T-cell (primary cell): ENCODE results near the gene SELENON. TPM values are rescaled to one million over a fixed set of nuclear protein-coding genes. Genes with fewer than 3 reads are reported as not detected.

ENCODE experiments used
- ATAC-seq, 4 experiments: fragments of 200-7000 bp in 3 of 4; fragments of 150-1000 bp in 1 of 4; cut with Tn5 transposase; replicated peaks in 1 of 4; 1 replicate in 3 of 4; 2 replicates in 1 of 4; pipeline ENCODE4 v1.10.0; 2021; ENCODE audit warnings: moderate library complexity in 3 of 4, mild to moderate bottlenecking in 2 of 4, moderate number of reproducible peaks in 1 of 4
- CTCF ChIA-PET, 2 donors: fragments of 300-600 bp; sonication (Branson Sonifier 250); formaldehyde crosslinking; loops; one replicate each; lab custom pipeline; 2022; ENCODE audit warnings: antibody characterized with exemption in 2 of 2; lab: Charles Lee
- POLR2A ChIA-PET, 2 donors: fragments of 300-600 bp; sonication (Branson Sonifier 250); formaldehyde crosslinking; loops; one replicate each; lab custom pipeline; 2022; ENCODE audit warnings: antibody characterized with exemption in 2 of 2; lab: Charles Lee
- DNase-seq, 35 experiments: peaks; one replicate each; pipeline versions ENCODE4 v3.0.0 to v3.0.0-alpha.2; 2013 to 2023
- H3K27ac ChIP-seq: one replicate; pipeline ENCODE4 v1.5.1; 2013; ENCODE audit warnings: low read length
- H3K27me3 ChIP-seq, 2 experiments: replicated peaks in 1 of 2; 1 replicate in 1 of 2; 2 replicates in 1 of 2; pipeline versions ENCODE4 v1.6.1 to v1.7.0; 2013; ENCODE audit warnings: low read length in 1 of 2, mixed read lengths in 1 of 2; ENCODE audit not compliant: control insufficient read depth in 2 of 2, insufficient read depth in 2 of 2; ENCODE audit errors: extremely low read depth in 1 of 2
- H3K36me3 ChIP-seq, 2 donors: 1 replicate in 1 of 2; 2 replicates in 1 of 2; pipeline versions ENCODE4 v1.6.1 to v1.7.0; 2013; ENCODE audit warnings: low read length in 1 of 2; ENCODE audit not compliant: control insufficient read depth in 2 of 2, insufficient read depth in 1 of 2; ENCODE audit errors: extremely low read depth in 1 of 2
- H3K4me1 ChIP-seq, 2 experiments: 1 replicate in 1 of 2; 2 replicates in 1 of 2; pipeline versions ENCODE4 v1.6.1 to v1.7.0; 2013; ENCODE audit warnings: low read length in 2 of 2, mixed read lengths in 1 of 2; ENCODE audit not compliant: insufficient read depth in 2 of 2, control insufficient read depth in 1 of 2; ENCODE audit errors: extremely low read depth in 1 of 2
- H3K4me3 ChIP-seq, 2 donors: 1 replicate in 1 of 2; 2 replicates in 1 of 2; pipeline versions ENCODE4 v1.5.1 to v1.7.0; 2013; ENCODE audit warnings: mild to moderate bottlenecking in 2 of 2, low read length in 1 of 2, moderate library complexity in 1 of 2; ENCODE audit not compliant: control insufficient read depth in 1 of 2; ENCODE audit errors: extremely low read depth in 1 of 2
- H3K9me3 ChIP-seq: 2 replicates; pipeline ENCODE4 v1.7.0; 2013
- H3K27ac Mint-ChIP-seq, 2 donors: one replicate each; pipeline ENCODE4 v1.8.0; 2020 to 2021; ENCODE audit warnings: mild to moderate bottlenecking in 2 of 2, mixed read lengths in 2 of 2
- H3K27me3 Mint-ChIP-seq, 2 donors: one replicate each; pipeline ENCODE4 v1.8.0; 2021 to 2022; ENCODE audit warnings: mixed read lengths in 2 of 2
- H3K36me3 Mint-ChIP-seq: one replicate; pipeline ENCODE4 v1.8.0; 2021; ENCODE audit warnings: mixed read lengths
- H3K4me1 Mint-ChIP-seq, 3 donors: one replicate each; pipeline ENCODE4 v1.8.0; 2020 to 2022; ENCODE audit warnings: mixed read lengths in 3 of 3, mild to moderate bottlenecking in 1 of 3
- H3K4me3 Mint-ChIP-seq, 3 donors: one replicate each; pipeline ENCODE4 v1.8.0; 2020 to 2022; ENCODE audit warnings: mild to moderate bottlenecking in 3 of 3, mixed read lengths in 3 of 3, moderate library complexity in 3 of 3
- H3K9me3 Mint-ChIP-seq, 3 donors: one replicate each; pipeline ENCODE4 v1.8.0; 2020 to 2022; ENCODE audit warnings: mixed read lengths in 3 of 3
- WGBS: methylation state at CpG from one replicate; pipeline ENCODE4 v1.1.5; 2013; ENCODE audit warnings: missing lambda C conversion rate; ENCODE audit not compliant: insufficient coverage; 5-methylcytosine and 5-hydroxymethylcytosine counted together
- total RNA-seq, 35 experiments: library from RNA in 6 of 35; stranded (reverse) in 6 of 35; fragments of 120-200 nt in 1 of 35; gene quantifications; one replicate each; pipeline versions ENCODE4 v1.2.1 to v1.2.4 and lab custom pipeline; 2013 to 2026

Gene SELENON
- total RNA-seq, 5 donors from 2014 or later (not counting 1 experiment from before 2014, with no cell fraction given): 22.4 to 28.9 (median 25.9) TPM

DNA sequence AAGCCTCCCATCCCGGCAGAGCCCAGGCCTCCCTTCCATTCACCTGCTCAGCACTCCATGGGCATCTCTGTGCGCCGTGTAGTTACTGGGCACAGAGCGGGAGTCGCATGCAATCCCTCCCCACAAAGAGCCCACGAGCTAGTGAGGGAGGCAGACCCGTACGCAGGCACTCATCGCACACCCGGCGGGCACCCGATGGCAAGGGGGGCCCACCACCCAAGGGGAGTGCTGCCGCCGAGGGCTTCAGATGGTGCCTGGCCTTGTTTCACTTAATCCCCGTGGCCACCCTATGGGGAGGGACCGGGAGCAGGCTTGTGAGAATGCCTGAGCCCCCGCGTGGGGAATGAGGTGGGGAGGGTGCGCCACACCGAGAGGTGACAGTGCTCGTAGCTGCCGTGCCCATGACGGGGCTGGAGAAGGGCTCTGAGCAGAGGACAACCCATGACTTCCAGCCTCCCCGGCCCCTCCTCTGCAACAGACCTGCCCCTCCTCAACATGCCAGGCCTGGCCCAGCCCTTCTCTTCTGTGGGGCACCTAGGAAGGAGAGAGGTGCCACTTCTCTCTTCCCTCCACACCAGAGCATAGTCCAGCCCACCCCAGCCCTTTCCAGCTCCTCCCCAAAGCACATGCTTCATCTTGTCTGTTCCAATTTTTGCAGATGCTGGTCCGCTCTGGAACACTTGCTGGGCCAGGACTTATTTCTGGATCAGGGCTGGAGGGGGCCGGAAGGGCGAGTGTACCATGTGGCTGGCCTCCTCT is 30.2 kb upstream of the SELENON start:
- ATAC-seq: no peak
- H3K36me3 ChIP-seq: peaks cover 3 to 23% of the 10 kb centered on the region in 2 donors
- no peaks in the 10 kb centered on the region for H3K27me3 Mint-ChIP-seq
- no peak for DNase-seq
- H3K27me3 ChIP-seq: no peaks in the 10 kb centered on the region
- POLR2A ChIA-PET: no interaction called here
- peaks cover 25% of the 10 kb centered on the region for H3K36me3 Mint-ChIP-seq
- no peaks in the 10 kb centered on the region for H3K9me3 Mint-ChIP-seq
- H3K4me3 Mint-ChIP-seq: peak overlapping the region in 1 of 3 donors; percentile 86
- peaks cover 73 to 83% of the 10 kb centered on the region in 2 experiments for H3K4me1 ChIP-seq
- H3K27ac ChIP-seq: no peak overlapping the region
- peaks cover 77 to 95% (median 77%) of the 10 kb centered on the region in 3 donors for H3K4me1 Mint-ChIP-seq
- WGBS: 95% methylated on average over 24 of the region's 27 CpGs
- H3K9me3 ChIP-seq: no peaks in the 10 kb centered on the region
- no peak overlapping the region for H3K4me3 ChIP-seq
- H3K27ac Mint-ChIP-seq: peak overlapping the region; percentile 91 to 99
- CTCF ChIA-PET: interaction anchor here in 1 of 2 donors (0.8 kb wide), 1 partner anchor 26 kb away, joined by 3 read pairs; no protein-coding TSS in a partner anchor

DNA sequence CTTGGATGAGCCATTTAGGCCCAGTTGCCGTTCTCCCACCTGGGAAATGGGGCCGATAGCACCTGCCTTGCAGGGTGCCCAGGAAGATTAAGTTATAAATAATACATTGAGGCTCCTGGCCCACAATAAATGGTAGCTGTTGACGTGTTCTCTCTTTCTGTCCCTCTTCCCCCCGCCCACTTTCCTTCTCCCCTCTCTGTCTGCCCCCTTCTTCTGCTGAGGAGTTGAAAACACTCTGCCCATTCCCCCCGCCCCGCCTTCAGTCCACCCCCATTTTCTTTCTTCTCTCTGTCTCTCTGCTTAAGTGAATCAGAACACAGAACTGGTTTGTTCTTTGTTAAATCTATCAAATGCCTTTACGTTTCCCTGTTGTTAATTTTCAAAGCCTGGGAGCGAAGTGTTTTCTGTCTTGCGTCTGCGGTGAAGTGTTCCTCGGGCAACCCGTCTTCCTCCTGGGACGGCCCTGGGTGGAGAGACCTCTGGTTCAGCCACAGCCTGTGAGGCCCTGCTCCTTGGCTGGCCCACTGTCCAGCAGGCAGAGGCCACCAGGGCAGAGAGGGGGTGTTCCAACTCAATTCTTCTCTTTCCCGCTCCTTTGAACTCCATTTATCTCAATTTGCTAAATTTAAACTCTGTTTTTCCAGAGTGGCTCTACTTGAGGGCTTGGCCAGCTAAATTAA is 29.3 kb upstream of the SELENON start:
- peak in 9 of 35 experiments; percentile 7 to 49 (median 29) for DNase-seq
- H3K4me3 ChIP-seq: peak overlapping the region in 1 of 2 donors; percentile 33
- H3K9me3 Mint-ChIP-seq: no peaks in the 10 kb centered on the region
- CTCF ChIA-PET: no interaction called here
- peaks cover 78 to 100% (median 79%) of the 10 kb centered on the region in 3 donors for H3K4me1 Mint-ChIP-seq
- H3K27me3 ChIP-seq: no peaks in the 10 kb centered on the region
- WGBS: 76% methylated on average over 12 of the region's 14 CpGs
- peaks cover 3 to 17% of the 10 kb centered on the region in 2 donors for H3K36me3 ChIP-seq
- peak overlapping the region; percentile 39 for H3K27ac ChIP-seq
- H3K9me3 ChIP-seq: no peaks in the 10 kb centered on the region
- no peak for ATAC-seq
- POLR2A ChIA-PET: no interaction called here
- H3K36me3 Mint-ChIP-seq: peaks cover 30% of the 10 kb centered on the region
- H3K4me1 ChIP-seq: peaks cover 71 to 84% of the 10 kb centered on the region in 2 experiments
- H3K4me3 Mint-ChIP-seq: peak overlapping the region; percentile 45 to 86 (median 50)
- peak overlapping the region; percentile 91 to 99 for H3K27ac Mint-ChIP-seq
- no peaks in the 10 kb centered on the region for H3K27me3 Mint-ChIP-seq

GRCh38 chr1:25771221-25772114 is 28.5 kb upstream of the SELENON start:
- ChIA-PET CTCF (no interaction called here), POLR2A (interaction anchor here in 1 of 2 donors (0.6 kb wide), 1 partner anchor 1192 kb away, joined by 4 read pairs; no protein-coding TSS in a partner anchor)
- H3K36me3 Mint-ChIP-seq: peaks cover 31% of the 10 kb centered on the region
- ATAC-seq: peak in 3 of 4 experiments; percentile 14 to 24 (median 14)
- peak overlapping the region; percentile 91 to 99 for H3K27ac Mint-ChIP-seq
- WGBS: 62% methylated on average over 15 of the region's 34 CpGs
- Histone ChIP-seq H3K36me3 (peaks cover 3 to 17% of the 10 kb centered on the region in 2 donors), H3K27me3 (no peaks in the 10 kb centered on the region), H3K4me1 (peaks cover 69 to 84% of the 10 kb centered on the region in 2 experiments), H3K4me3 (peak overlapping the region in 1 of 2 donors; percentile 33), H3K9me3 (no peaks in the 10 kb centered on the region), H3K27ac (no peak overlapping the region)
- no peaks in the 10 kb centered on the region for H3K27me3 Mint-ChIP-seq
- peak in 34 of 35 experiments; percentile 7 to 70 (median 44) for DNase-seq
- H3K4me3 Mint-ChIP-seq: peak overlapping the region; percentile 45 to 86 (median 50)
- H3K4me1 Mint-ChIP-seq: peaks cover 76 to 99% (median 78%) of the 10 kb centered on the region in 3 donors
- H3K9me3 Mint-ChIP-seq: no peaks in the 10 kb centered on the region

- H3K27me3 Mint-ChIP-seq: no peaks in the 10 kb centered on the region
- H3K4me1 ChIP-seq: peaks cover 70 to 86% of the 10 kb centered on the region in 2 experiments
- ATAC-seq: no peak
Observed at GRCh38 chr1:25772164-25772563, 27.8 kb upstream of the SELENON start.

DNA sequence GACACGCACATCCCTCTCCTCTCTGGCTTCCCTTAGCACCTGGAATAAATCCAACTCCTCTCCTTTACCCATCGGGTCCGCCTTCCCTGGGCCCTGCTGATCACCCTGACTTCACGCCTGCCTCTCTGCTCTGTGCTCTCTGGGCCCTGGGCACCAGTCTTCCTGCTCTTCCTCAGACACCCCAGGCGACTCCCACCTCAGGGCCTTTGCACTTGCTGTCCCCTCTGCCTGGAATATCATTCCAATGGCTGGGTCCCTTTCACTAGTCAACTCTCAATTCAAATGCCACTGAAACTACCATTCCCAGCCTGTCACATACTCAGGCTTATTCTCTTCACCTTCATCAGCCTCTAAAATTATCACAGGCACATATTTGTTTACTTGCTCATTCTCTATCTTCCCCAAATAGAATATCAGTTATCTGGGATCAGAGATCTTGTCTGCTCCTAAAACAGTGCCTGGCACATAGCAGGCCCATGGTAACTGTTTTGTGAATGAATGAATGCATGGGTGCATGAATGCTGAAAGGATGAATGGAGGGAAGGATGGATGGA is 27.2 kb upstream of the SELENON start:
- H3K4me1 ChIP-seq: peaks cover 70 to 92% of the 10 kb centered on the region in 2 experiments
- no peaks in the 10 kb centered on the region for H3K27me3 ChIP-seq
- no peaks in the 10 kb centered on the region for H3K9me3 ChIP-seq
- ChIA-PET POLR2A (no interaction called here), CTCF (no interaction called here)
- peaks cover 78 to 99% (median 83%) of the 10 kb centered on the region in 3 donors for H3K4me1 Mint-ChIP-seq
- no peak overlapping the region for H3K27ac ChIP-seq
- H3K36me3 ChIP-seq: peaks cover 0 to 20% of the 10 kb centered on the region in 2 donors
- 95% methylated on average over 5 of the region's 5 CpGs for WGBS
- H3K36me3 Mint-ChIP-seq: peaks cover 37% of the 10 kb centered on the region
- no peak overlapping the region for H3K4me3 ChIP-seq
- no peaks in the 10 kb centered on the region for H3K27me3 Mint-ChIP-seq
- DNase-seq (no peak), ATAC-seq (no peak)
- no peaks in the 10 kb centered on the region for H3K9me3 Mint-ChIP-seq
- peak overlapping the region in 2 of 3 donors; percentile 10 to 86 for H3K4me3 Mint-ChIP-seq
- H3K27ac Mint-ChIP-seq: peak overlapping the region; percentile 91 to 99

More at GRCh38 chr1:25772164-25772563, 27.8 kb upstream of the SELENON start:
- Mint-ChIP-seq H3K9me3 (no peaks in the 10 kb centered on the region), H3K27ac (peak overlapping the region; percentile 91 to 99), H3K36me3 (peaks cover 33% of the 10 kb centered on the region), H3K4me1 (peaks cover 74 to 99% (median 83%) of the 10 kb centered on the region in 3 donors), H3K4me3 (peak overlapping the region in 1 of 3 donors; percentile 86)
- Histone ChIP-seq H3K9me3 (no peaks in the 10 kb centered on the region), H3K4me3 (no peak overlapping the region), H3K27ac (no peak overlapping the region), H3K27me3 (no peaks in the 10 kb centered on the region), H3K36me3 (peaks cover 0 to 20% of the 10 kb centered on the region in 2 donors)
- no peak for DNase-seq
- ChIA-PET CTCF (no interaction called here), POLR2A (interaction anchor here in 1 of 2 donors (0.6 kb wide), 1 partner anchor 1193 kb away, joined by 4 read pairs; no protein-coding TSS in a partner anchor)
- no CpG with 5 or more reads among the region's 5 CpGs for WGBS
